GM18870 (cell line): ENCODE data around the gene RPS6KA3.
"Not testable (repeated sequence)": the region's sequence is repeated elsewhere in the genome, so short reads cannot be mapped to it uniquely, and the experiment has no call there.

Source experiments
- ATAC-seq: cut with Tn5 transposase; IDR thresholded peaks from one replicate; pipeline ENCODE4 v1.9.1; 2021; ENCODE audit warnings: moderate library complexity; ENCODE audit not compliant: unreplicated experiment

RPS6KA3 gene

GRCh38 chrX:20149326-20149725 lies 117.4 kb downstream of the RPS6KA3 start:
- ATAC-seq = no peak

GRCh38 chrX:20147561-20147960 lies 119.1 kb downstream of the RPS6KA3 start:
- no peak for ATAC-seq

- no peak for ATAC-seq
Measured at GRCh38 chrX:20144491-20144890, 122.2 kb downstream of the RPS6KA3 start.

- ATAC-seq = no peak
Measured at GRCh38 chrX:20143561-20143960, 123.1 kb downstream of the RPS6KA3 start.

GRCh38 chrX:20143111-20143510 lies 123.6 kb downstream of the RPS6KA3 start:
- ATAC-seq = no peak

GRCh38 chrX:20141281-20142220 lies 125.2 kb downstream of the RPS6KA3 start, which contains the start of gene EIF1AX:
TSS of gene EIF1AX (minus strand) at chrX:20141838. CDS start at chrX:20141640, 198 bp downstream.
- peak; percentile 98 for ATAC-seq

GRCh38 chrX:20140420-20140819 lies 126.3 kb downstream of the RPS6KA3 start:
- no peak for ATAC-seq

- ATAC-seq = no peak
Measured at GRCh38 chrX:20139966-20140365, 126.7 kb downstream of the RPS6KA3 start.

GRCh38 chrX:20135944-20136343 lies 130.8 kb downstream of the RPS6KA3 start:
- no peak for ATAC-seq

GRCh38 chrX:20132666-20133065 lies 134.0 kb downstream of the RPS6KA3 start:
- no peak for ATAC-seq

GRCh38 chrX:20130357-20130756 lies 136.4 kb downstream of the RPS6KA3 start:
- no peak for ATAC-seq

GRCh38 chrX:20129547-20129946 lies 137.2 kb downstream of the RPS6KA3 start:
- ATAC-seq = no peak

- no peak for ATAC-seq
Measured at GRCh38 chrX:20128670-20129069, 138.0 kb downstream of the RPS6KA3 start.

GRCh38 chrX:20127440-20127839 lies 139.3 kb downstream of the RPS6KA3 start:
- not testable (repeated sequence) for ATAC-seq

GRCh38 chrX:20126833-20127232 lies 139.9 kb downstream of the RPS6KA3 start:
- ATAC-seq = not testable (repeated sequence)

GRCh38 chrX:20124964-20125363 lies 141.7 kb downstream of the RPS6KA3 start:
- ATAC-seq = no peak

- no peak for ATAC-seq
Measured at GRCh38 chrX:20118065-20118824, 148.5 kb downstream of the RPS6KA3 start.

- no peak for ATAC-seq
Measured at GRCh38 chrX:20116577-20117240, 150.0 kb downstream of the RPS6KA3 start, which contains the start of gene MAP7D2. TSS of gene MAP7D2 (minus strand) at chrX:20116907. CDS start at chrX:20116879, 28 bp downstream.

GRCh38 chrX:20116087-20116576 lies 150.6 kb downstream of the RPS6KA3 start:
- ATAC-seq = no peak

- no peak for ATAC-seq
Measured at GRCh38 chrX:20112022-20112774, 154.5 kb downstream of the RPS6KA3 start.
